Ovary (tissue), 3 donors: ENCODE measurements around the gene IP6K3.

Source experiments
- EP300 ChIP-seq: sonication (generic); formaldehyde crosslinking; IDR thresholded peaks from one replicate; pipeline ENCODE4 v1.6.1; 2017; ENCODE audit warnings: antibody characterized with exemption
- POLR2A ChIP-seq: fragments of 450-650 bp; IDR thresholded peaks from one replicate; pipeline ENCODE4 v1.6.1; 2017; ENCODE audit warnings: antibody characterized with exemption, mild to moderate bottlenecking, moderate library complexity
- TF ChIP-seq, protein P1 (sequence below), 3 donors: fragments of 450-650 bp in 2 of 3; fragments of 200-600 bp in 1 of 3; IDR thresholded peaks; one replicate each; pipeline versions ENCODE4 v1.5.1 to v1.8.0; 2016 to 2022; ENCODE audit warnings: antibody characterized with exemption in 3 of 3, mild to moderate bottlenecking in 1 of 3
- donor health status: DM: no; HTN: no; CAD: no.

DNA sequence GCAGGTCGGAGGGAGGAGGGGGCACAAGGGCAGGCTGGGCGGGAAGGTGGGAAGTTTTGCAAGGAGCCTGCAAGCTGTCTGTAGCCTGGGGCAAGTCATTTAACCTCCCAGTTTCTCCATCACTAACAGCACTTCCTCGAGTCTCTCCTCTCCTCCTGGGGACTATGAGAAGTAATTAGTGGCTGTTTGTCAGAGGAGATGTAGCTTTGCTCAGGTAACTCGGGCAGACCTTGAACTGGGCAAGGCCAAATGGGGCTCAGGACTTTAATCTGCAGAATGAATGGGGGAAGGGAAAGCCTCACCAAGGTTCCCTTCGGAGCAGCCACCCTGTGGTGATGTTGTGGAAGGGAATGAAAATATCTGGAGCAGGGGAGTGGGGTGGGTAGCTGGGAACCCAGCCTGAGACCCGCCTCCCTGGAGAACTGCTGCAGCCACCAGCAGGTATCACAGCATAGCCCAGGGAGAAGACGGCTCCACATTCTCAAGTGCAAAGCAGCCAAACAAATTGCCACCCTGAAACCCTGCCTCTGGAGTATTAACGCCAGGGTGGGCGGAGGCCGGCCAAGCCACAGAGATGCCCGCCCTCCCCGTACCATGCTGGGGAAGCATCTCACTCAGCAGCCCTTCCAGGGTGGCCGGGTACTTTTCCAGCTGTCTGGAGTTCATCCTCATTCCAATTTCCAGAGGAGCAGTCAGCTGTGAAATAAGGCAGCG is 48.4 kb upstream of the IP6K3 start:
- TF ChIP-seq, protein P1, sequence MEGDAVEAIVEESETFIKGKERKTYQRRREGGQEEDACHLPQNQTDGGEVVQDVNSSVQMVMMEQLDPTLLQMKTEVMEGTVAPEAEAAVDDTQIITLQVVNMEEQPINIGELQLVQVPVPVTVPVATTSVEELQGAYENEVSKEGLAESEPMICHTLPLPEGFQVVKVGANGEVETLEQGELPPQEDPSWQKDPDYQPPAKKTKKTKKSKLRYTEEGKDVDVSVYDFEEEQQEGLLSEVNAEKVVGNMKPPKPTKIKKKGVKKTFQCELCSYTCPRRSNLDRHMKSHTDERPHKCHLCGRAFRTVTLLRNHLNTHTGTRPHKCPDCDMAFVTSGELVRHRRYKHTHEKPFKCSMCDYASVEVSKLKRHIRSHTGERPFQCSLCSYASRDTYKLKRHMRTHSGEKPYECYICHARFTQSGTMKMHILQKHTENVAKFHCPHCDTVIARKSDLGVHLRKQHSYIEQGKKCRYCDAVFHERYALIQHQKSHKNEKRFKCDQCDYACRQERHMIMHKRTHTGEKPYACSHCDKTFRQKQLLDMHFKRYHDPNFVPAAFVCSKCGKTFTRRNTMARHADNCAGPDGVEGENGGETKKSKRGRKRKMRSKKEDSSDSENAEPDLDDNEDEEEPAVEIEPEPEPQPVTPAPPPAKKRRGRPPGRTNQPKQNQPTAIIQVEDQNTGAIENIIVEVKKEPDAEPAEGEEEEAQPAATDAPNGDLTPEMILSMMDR (IDR thresholded peaks at IDR 0.05), result no peak
- no peak for TF ChIP-seq POLR2A
- TF ChIP-seq EP300, result no peak
